LNCAP (cell line): ENCODE measurements around the gene BABAM2.

ENCODE experiments used
- TF ChIP-seq, protein P1 (sequence below): fragments of 450-650 bp; IDR thresholded peaks from 2 replicates; pipeline ENCODE4 v1.5.1; 2017; ENCODE audit warnings: mild to moderate bottlenecking

The BABAM2 gene

DNA sequence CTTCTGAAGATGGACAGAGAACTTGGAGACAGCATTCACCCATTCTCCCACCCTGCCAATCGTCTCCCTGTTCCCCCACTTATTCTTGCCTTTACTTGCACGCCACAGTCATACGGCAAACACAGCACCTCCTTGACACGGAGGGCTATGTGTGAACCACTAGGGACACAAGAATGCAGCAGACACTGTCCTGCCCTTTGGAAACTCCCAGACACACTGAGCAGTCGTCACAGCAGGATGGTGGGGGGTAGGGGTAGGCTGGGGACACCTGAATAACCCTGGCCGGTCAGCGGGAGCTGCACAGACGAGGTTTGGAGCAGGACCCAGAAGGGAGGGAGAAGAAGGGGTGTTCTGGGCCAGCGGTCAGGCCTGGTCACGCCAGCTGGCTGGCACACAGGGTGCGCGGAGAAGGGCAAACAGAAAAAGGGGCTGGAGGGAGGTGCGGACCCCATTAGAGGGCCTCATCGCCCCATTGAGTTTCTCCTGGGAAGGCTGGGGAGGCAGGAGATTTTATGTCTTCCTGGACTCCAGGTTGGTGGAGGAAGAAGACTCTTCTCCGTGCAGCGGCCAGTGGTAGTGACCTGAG is 462.2 kb downstream of the BABAM2 start:
- TF ChIP-seq, protein P1, sequence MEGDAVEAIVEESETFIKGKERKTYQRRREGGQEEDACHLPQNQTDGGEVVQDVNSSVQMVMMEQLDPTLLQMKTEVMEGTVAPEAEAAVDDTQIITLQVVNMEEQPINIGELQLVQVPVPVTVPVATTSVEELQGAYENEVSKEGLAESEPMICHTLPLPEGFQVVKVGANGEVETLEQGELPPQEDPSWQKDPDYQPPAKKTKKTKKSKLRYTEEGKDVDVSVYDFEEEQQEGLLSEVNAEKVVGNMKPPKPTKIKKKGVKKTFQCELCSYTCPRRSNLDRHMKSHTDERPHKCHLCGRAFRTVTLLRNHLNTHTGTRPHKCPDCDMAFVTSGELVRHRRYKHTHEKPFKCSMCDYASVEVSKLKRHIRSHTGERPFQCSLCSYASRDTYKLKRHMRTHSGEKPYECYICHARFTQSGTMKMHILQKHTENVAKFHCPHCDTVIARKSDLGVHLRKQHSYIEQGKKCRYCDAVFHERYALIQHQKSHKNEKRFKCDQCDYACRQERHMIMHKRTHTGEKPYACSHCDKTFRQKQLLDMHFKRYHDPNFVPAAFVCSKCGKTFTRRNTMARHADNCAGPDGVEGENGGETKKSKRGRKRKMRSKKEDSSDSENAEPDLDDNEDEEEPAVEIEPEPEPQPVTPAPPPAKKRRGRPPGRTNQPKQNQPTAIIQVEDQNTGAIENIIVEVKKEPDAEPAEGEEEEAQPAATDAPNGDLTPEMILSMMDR: no peak

DNA sequence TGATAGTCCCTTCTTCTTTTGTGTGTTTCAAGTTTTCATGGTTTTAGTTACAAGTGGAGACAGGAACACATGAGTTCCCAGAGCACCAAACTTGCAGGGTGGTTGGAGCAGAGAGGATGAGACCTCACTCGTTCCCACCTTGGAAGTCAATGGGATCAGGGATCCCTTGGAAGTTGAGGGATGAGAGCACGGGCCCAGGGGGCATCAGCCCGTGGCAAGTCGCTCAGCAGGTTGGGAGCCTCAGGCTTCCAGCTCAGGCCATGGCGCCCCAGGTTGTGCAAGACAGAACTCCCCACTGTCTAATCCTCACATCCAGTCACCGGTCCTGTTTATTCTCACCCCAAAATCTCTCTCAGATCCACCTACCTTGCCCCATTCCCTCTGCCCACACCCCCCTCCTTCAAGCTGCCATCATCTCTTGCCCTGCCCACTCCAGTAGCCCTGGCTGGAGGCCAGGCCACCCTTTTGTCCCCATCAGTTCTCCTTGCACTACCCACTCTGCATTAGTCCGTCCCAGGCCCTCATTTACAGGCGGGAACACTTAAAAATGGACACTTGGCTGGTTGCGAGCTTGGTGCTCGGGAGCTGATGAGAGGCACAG is 464.5 kb downstream of the BABAM2 start:
- TF ChIP-seq, protein P1: no peak

DNA sequence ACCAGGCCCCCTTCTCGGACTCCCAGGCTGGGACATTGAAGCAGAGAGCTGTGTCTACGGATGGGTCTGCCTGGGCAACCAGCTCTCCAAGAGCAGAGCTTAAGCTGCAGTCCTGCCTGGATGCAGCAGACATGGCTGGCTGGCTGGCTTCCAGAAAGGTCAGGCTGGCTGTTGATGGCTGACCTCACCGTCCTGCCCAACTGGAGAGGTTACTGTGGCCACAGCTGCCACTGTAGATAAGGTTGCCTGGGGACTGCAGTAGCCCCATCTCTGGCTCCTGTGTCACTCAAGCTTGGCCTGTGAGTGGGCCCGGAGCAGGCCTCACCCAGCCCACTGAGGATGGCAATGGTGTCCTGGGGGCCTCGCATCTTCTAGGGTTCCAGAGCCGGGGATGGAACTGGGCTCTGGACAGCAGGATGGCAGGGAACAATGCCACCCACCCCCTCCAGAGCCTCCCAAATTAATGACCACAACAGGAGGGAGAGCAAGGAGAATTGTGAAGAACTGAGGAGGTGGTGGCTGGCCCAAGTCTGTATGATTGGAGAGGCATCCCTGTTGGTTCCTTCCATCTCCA is 465.1 kb downstream of the BABAM2 start:
- TF ChIP-seq, protein P1: no peak

DNA sequence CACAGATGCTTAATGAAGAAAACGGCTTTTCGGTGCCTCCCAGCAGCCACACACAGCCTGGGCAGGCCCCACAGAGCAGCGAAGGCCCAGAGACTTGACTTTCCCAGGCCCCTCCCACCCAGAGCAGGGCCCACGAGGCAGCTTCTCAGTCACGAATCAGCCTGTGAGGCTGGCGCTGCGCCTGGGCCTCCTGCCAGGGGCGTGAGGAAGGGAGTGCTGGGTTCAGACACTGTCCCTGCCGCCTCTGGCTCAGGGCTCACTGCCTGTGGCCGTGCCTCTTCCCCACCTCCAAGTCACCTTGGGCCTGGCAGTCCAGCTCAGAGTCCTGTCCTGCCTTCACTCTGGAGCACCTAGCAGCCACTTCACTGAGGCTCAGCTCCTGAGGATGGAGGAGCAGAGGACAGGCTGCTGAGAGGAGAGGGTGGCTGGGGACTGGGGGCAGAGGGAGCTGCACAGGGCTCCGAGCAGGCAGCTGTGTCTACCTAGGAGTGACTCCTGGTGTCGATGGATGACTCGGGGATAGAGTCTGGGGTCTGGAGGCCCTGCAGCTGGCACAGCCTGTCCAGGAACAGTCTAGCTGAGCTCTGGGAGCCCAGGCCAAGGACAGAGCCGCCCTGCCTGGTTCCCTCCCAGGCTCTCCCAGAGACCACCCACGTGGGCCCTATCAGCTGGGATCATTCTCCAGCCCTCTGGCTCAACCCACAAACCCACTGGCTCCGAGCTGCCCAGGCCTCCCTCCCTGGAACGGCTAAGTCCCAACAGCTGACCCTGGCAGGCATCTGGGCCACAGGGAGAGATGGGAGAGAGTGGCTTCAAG is 465.8 kb downstream of the BABAM2 start:
- TF ChIP-seq, protein P1: no peak

DNA sequence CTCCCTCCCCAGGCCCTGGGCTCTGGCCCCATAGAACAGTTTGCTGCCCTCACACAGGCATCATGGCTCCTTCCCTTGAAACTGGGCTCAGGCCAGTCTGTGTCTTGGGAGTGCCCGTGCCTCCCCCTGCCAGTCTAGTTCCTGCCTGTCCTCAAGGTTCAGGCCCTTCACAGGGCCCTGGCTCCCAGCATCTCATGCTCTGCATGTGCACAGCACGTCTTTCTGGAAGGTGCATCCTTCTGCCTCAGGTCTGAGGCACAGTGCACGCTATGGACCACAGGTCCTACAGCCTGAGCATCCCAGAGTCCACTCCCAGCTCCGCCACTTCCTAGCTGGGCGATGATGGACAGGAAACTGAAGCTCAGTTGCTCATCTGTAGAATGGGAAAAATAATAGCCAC is 466.5 kb downstream of the BABAM2 start:
- TF ChIP-seq, protein P1: no peak

DNA sequence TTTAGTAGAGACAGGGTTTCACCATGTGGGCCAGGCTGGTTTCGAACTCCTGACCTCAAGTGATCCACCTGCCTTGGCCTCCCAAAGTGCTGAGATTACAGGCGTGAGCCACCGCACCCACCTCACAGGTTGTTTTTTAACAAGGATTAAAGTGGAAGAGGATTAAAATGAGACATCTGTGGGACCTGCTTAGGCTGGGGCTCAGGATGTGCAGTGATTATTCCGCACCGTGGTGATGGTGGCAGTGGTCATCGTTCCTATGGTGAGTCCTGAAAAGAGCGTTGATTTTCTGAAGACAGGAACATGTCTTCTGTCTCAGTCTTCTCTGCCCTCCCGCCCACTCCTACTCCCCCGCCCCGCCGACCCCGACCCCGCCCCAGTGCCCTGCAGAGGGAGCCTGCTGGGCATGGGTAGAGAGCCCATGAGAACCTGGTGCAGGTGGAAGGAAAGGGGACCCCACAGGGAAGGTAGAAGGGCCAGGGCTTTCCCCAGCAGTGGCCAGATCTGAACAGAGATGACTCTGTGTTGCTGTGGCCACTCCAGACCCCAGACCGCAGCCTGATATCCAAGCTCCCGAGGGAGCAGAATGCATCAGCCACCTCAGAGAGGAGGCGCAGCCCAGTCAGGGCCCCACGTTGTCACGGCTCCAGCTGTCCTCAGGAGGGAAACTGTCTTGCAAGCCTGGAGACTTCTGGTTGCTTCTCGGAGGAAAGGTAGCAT is 467.6 kb downstream of the BABAM2 start:
- TF ChIP-seq, protein P1: no peak

DNA sequence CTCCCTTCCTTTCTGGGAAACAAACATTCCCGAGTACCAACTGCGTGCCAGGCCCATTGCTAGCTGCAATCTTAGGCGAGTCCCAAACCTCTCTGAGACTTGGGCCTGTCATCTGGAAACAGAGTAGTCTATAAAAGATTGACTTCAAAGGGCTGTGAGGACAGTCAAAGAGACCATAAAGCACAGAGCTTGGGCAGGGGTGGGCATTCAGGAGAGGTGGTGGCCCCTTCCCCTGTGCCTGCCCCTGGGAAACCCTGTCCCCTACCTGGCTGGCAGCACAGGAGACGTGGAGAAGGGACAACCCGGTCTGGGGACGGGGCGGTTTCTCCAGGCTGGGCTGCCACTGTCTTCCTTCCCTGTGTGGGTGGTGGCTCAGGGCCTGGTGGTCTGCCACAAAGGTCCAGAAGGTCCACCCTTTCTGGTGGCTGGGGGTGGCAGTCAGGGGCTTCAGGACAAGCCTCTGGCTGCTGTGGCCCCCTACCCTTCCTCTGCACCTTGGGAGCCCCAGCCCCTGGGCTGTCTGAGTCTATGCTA is 468.2 kb downstream of the BABAM2 start:
- TF ChIP-seq, protein P1: no peak
